ENCODE measurements around the gene B4GALT2.

The B4GALT2 gene

DNA sequence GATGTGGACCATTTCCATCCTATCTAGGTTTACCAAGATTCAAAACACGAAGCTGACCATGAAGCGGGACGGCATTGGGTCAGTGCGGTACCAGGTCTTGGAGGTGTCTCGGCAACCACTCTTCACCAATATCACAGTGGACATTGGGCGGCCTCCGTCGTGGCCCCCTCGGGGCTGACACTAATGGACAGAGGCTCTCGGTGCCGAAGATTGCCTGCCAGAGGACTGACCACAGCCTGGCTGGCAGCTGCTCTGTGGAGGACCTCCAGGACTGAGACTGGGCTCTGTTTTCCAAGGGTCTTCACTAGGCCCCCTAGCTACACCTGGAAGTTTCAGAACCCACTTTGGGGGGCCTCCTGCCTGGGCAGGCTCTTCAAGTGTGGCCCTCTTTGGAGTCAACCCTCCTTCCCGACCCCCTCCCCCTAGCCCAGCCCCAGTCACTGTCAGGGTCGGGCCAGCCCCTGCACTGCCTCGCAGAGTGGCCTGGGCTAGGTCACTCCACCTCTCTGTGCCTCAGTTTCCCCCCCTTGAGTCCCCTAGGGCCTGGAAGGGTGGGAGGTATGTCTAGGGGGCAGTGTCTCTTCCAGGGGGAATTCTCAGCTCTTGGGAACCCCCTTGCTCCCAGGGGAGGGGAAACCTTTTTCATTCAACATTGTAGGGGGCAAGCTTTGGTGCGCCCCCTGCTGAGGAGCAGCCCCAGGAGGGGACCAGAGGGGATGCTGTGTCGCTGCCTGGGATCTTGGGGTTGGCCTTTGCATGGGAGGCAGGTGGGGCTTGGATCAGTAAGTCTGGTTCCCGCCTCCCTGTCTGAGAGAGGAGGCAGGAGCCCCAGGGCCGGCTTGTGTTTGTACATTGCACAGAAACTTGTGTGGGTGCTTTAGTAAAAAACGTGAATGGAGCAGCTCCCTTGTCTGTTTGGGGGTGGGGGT is 11.5 kb downstream of the B4GALT2 start:
- DNase-seq = no peak

DNA sequence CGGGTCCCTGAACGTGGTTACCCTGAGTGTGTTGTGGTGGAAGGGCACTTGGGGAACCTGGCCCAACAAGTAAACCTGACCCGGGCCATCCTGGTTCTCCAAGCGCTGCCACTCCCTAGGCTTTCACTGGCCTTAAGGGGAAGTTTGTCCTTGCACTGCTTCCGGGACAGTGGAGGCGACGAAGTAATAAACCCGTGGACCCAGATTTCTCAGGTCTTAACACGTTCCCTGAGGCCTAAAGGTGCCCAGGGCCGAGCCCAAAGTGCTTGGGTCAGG is 12.1 kb downstream of the B4GALT2 start:
- DNase-seq = no peak

DNA sequence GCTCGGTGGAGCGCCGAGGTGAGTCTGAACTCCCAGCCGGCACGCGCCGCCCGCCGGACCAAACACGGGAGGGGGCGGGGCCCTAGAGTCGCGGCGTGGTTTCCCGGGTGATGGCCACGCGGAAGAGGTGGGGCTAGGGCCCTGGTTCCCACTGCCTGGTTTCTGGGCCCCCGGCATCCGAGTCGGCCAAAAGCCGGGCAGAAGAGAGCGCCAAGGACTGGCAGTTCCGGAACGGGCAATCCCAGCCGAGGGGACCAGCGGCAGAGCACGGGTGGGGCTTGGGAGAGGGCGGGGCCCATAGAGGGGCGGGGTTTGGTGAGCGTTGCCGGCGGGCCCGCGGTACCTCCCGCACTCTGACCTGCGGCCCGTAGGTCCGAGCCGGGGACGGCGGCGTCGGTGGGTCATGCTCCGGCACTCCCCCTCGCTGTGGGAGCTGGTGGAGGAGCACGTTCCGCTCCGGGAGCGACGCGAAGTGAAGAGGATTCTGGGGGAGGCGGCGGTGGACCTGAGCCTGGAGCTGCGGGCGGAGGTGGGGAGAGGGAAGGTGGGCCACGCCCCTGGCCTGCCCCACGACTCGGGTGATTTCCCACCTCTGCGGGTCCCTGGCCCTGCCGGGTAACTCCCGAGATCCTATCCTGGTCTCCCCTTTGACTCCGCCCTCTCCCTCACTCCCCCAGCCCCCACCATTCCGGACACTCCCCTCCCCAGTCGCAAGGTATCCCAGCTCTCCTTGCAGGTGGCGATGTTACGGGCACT is 12.6 kb downstream of the B4GALT2 start, which contains the start of gene CCDC24:
Gene CCDC24, plus strand, starts transcription at position 124 of the 756 bp plus-strand sequence. Its CDS starts 280 bp downstream, at position 404.
- DNase-seq = peak; percentile 30

DNA sequence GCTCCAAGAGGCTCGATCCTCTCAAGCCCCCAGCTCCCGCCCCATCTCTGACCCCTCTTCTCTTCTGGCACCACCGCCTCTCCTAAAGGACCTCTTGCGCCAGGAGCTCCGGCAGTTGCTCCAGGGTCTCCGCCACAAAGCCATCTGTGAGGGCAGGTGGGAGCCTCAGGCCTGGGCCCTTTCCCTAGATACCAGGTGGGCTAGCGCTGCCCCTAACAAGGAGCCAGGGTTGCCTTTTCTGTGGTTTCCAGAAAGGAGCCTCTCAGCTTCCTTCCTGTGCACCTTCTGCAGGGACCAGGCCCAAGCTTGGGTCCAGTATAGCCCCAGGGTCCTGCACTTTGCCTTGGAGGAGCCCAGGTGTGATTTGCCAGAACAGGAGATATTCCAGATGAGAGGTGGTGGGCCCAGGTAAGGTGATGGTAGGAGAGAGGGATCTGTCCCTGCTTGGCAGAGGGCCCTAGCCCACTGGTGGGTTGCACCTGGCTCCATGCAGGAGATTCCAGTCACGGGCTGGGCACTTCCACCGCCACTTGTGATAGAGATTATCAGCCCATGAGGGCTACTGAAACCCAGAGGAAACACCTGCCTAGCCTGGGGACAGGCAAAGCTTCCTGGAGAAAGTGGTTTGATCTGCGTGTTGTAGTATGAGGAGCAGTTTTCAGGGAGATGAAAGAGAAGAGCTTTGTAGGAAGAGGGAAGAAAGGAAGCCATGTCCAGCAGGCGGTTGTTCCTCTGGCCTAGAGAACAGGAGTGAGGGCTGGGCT is 13.4 kb downstream of the B4GALT2 start:
- no peak for DNase-seq

DNA sequence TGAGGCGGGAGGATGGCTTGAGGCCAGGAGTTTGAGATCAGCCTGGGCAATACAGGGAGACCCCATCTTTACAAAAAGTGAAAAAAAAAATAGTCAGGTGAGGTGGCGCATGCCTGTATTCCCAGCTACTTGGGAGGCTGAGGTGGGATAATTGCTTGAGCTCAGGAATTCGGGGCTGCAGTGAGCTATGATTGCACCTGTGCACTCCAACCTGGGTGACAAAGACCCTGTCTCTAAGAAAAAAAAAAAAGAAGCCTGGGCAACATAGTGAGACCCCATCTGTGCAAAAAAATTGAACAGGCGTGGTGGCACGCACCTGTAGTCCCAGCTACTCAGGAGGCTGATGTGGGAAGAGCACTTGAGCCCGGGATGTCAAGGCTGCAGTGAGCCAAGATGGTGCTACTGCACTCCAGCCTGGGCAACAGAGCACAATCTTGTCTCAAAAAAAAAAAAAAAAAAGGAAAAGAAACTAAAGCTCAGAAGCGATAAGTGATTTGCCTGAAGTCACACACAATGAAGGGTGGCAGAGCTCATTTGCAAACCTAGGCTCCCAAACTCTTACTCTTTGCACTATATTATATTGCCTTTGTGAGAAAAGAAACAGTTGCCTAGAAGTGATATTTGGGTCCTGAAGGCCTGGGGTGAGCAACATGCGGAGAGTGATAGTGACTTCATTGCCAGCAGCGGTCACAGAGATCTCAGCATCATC is 14.3 kb downstream of the B4GALT2 start:
- DNase-seq = no peak

DNA sequence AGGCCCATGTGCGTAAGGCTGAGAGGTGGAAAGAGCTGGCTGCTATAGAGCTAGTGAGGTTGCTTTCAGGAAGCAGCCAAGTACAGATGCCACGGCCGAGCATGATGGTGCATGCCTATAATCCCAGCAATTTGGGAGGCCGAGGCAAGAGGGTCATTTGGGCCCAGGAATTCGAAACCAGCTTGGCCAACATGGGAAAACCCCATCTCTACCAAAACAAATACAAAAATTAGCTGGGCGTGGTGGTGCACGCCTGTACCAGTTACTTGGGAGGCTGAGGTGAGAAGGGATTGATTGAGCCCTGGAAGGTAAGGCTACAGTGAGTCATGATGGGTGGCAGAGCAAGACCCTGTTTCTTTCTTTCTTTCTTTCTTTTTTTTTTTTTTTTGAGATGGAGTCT is 15.1 kb downstream of the B4GALT2 start:
- no peak for DNase-seq

DNA sequence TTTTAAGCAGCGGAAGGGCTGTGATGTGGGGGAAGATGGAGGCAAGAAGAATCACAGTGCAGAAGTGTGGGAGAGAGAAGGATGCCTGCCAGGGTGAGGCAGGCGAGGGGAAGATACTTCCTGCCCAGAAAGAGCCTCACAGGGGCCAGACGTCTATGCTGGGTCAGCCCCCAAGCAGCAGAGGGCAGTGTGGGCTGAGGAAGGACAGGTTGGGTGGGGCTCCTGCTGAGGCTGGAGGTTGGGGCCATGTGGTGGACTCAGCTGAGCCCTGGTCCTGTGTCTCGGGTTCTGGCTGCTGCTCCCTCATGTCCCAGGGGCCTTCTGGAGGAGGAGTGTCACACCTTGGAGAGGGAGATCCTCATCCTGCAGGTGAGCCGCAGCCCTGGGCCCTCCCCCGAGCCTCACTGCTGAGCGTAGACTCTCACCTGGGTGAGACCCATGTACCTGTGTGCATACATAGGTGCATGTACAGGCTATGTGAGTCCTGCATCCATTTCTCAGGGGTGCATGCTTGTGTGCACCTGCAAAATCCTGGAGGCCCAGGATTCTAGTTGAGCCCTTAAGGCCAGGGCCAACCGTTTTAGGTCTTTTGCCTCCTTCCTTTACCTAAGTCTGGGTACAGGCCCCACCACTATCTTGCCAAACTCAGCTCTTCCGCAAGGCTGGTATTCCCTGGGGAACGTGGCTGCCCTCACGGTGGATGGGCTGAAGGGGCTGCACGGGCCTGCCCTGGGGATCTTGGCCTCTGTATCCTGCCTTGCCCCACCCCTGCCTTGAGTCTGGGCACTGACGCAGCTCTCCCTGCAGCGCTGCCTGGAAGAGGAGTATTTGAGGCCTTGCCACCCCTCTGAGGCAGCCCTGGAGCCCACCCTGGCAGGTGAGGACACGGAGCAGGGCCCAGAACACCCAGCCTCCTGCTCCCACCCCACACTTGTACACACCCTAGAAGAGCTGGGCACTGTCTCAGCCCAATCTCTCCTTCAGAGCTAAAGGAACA is 16.1 kb downstream of the B4GALT2 start:
- no peak for DNase-seq

DNA sequence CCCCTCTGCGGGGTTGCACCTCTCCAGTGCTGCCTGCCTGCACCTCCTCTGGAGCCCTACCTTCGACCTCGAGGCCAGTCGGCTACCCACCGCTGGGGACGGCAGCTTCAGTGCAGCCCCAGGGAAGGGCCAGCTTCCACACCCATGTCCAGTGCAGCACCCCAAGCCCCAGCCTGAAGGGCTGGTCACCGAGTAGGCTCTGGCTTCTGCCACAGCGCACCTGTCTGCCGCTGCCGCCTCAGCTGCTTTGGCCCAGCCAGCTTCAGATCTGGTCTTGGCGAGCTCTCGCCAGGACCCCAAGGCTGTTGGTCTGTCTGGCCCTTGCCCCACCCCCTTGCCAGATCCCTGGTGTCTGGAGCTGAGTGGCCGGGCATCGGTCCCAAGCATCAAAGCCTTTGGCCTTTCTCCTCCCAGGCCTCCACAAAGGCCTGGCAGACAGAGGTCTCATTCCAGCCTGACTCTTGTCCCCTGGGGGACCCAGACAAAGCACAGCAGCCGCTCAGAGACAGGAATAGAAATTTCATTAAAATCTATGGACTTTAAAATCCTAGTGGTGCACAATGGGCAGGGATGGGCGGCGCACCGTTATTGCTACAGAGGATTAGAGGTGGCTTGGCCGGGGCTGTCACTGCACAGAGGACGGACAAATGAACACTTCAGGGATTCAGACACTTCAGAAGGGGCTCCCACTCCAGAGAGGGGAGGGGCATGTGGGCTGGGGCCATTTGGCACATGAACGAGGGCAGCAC is 17.1 kb downstream of the B4GALT2 start:
- no peak for DNase-seq

DNA sequence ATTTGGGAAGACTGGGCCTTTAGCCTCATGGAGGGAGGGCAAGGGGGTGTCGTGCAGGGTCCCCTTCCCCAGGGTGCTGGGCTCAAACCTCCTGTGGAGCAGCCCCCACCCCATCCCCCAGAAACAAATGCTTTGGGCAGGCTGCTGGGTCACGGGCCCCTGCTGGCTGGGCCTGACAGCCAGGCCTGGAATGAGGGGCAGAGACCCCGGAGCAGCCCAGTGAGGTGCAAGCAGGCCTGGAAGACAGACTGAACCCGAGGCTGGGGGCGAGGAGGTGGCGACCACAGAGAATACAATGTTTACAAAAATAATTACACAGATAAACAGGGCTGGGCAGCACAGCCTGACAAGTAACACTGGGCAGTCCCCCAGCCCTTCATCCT is 17.7 kb downstream of the B4GALT2 start:
- no peak for DNase-seq

DNA sequence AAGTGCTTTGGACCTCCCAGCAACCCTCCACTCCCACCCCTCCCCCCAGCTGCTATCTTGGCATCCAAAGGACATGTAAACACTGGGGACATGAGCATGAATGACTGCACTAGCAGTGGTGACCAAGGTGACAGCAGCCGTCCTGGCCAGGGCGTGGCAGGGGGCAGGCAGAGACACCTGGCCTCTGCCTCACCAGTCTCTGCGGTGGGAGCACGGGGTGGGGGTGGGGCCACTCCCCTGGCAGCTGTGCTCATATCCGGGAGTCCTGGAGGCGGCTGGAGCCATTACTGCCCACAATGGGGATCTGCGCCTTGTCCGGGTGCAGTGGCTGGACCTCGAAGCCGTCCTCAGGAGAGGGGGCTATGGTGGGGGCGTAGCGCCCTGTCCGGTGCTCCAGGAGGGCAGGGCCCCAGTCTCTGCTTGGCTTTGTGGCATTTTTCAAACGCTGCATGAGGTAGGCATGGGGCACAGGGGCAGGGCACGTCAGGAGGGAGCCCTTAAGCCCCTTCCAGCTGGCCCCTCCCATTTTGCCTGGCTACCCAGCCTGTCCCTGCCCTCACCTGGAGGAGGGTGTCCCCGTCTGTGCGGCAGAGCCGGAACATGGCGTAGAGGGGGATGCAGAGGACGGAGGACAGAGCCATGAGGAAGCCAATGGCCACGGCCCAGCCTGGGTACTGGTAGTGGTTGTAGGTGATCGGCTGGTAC is 18.4 kb downstream of the B4GALT2 start:
- DNase-seq = no peak

DNA sequence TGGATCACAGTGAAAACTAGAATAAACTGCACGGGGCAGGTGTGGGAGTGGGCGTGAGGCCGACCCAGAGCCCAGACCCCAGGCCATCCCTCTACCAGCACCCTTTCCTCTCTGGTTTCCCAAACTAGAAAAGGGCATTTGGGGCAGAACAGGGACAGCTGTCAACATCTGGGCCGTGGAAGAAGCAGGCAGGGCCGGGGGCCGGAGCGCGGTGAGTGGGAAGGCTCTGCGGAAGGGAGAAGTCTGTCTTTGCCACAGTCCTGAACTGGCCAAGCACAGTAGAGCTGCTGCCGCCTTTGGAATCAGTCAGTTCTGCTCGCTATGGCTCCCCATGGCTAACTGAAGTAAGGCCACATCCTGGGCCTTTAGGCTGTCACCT is 19.0 kb downstream of the B4GALT2 start:
- DNase-seq = no peak

DNA sequence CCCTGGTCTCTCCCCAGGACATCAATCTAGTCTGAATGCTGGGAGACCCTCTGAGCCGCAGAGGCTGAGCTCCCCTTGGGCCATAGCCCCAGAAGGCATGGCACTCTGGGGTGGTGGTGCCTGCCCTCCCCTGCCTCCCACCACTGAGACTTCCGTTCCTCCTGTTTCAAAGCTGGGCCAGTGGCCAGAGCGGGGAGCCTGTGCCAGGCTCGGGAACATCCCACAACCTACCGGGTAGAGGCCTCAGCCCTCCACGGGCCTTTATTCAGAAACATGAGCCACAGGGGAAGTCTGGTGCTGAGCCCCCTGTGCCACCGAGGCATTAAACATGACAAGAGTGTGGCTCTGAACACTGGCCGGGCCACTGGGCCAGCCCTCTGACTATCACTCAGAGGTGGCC is 20.4 kb downstream of the B4GALT2 start:
- no peak for DNase-seq

DNA sequence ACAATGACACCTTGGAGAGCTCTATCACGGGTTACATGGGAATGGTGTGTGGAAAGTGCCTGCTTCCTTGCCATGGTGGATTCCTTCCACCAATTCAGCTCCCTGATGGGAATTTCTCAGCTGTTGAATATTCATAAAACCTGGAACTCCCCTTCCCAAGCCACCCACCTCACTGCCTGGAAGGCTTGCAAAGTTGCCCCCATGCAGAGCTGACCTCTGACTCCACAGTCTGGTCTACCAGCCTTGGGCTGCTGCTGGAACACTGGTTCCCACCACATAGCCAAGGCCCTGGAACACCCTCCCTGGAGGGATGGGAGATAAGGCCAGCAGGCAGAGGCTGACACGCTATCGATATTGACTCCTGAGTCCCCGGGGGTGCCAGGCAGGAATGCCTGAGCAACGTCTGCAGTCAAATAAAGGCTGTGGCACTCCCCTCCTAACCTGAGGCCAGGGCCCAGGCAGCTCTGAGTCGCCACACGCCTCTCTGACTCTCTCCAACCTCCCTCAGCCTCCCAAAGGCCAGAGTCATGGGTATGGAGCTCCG is 21.2 kb downstream of the B4GALT2 start:
- DNase-seq = no peak

DNA sequence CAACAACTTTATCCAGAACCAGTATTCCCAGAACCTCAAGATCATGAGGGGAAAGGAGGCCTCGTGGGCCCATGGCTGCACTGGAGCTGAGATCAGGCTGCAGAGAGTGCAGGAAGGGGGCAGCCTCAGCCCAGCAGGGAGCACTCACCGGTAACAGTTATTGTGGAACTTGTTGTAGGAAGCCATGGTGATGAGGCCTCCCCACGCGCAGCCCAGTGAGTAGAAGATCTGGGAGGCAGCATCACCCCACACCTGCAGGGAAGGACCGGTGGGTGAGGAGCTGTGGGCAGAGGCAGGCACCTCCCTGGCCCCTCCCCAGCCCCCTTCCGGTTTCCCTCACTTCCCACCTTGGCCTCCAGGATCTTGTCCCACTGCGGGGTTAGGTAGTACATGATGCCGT is 23.2 kb downstream of the B4GALT2 start:
- no peak for DNase-seq

DNA sequence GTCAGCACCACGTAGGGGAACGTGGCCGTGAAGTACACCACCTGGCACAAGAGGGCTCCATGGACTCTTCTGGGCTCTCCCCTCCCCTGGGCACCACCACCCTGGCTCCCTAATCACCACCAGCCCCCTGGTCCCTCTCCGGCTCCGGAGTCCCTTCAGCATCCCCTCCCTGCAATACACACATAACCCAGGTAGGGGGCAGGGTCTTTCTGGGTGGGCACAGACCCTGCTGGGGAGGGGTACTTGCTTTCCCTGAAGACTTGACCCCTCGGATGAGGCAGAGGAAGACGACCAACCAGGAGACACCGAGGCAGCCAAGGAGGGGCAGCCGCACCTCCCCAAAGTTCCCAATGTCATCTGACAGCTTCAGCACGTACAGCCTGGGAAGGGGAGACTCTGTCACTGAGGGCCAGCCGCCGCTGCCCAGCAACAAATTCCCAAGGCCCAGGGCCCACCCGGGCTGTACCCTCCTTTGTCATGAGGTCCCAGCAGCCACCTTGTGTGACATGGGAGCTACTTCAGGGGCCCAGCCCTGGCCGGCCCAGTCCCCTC is 23.7 kb downstream of the B4GALT2 start:
- no peak for DNase-seq

DNA sequence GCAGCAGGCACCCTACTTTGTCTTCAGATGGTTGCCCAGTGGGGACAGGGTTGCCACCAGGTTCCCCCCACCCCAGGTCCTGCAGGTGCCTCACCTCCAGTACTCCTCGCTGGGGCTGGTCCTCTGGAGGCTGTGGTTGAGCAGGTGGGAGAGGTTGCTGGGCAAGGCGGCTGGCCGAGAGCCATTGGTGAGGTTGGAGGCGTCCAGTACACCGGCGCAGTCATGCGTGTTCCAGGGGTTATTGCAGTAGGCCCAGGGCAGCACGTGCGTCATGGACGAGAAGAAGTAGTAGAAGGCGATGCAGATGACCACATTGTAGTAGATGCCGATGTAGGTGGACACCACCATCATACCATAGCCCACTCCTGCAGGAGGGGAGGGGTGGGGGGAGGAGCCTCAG is 29.2 kb downstream of the B4GALT2 start:
- DNase-seq = no peak

DNA sequence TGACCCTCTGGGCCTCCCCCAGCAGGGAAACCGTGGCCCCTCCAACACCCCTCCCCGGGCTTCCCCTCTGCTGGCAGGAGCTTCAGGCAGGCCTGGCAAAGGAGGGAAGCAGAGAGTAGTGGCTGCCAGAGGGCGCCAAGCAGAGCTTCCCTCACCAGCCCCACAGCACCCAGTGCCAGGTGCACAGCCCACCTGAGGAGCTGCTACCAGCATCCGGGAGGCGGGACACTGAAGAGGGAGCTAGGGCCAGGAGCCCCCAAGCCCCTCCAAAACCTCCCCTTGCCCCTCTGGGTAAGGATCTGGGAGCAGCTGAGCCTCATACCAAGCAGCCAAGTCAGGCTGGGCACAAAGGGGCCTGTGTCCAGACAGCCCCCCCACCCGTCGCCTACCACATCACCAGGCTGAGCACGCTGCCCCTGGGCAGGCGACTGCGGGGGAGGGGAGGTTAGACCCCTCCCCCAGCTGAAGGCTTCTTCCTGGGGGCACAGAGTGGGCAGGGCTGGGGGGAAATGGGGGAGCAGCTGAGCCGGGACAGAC is 32.0 kb downstream of the B4GALT2 start:
- no peak for DNase-seq

DNA sequence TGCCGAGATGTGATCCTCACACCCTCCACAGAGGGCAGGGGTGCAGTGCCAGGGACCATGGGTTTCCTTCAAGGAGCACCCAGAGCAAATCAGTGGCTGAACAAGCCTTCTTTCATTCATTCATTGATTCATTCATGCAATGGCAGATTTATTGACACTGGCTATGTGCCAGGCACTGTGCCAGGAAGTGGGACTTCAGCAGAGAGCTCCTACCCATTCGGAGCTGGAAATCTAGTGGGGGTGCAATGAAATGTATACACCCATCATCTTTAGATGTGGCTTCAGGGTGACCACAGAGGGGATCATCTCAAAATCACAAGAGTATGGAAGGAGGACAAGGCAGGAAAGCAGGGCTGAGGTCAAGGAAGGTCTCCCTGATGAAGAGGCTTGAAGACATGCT is 33.4 kb downstream of the B4GALT2 start:
- DNase-seq = no peak

DNA sequence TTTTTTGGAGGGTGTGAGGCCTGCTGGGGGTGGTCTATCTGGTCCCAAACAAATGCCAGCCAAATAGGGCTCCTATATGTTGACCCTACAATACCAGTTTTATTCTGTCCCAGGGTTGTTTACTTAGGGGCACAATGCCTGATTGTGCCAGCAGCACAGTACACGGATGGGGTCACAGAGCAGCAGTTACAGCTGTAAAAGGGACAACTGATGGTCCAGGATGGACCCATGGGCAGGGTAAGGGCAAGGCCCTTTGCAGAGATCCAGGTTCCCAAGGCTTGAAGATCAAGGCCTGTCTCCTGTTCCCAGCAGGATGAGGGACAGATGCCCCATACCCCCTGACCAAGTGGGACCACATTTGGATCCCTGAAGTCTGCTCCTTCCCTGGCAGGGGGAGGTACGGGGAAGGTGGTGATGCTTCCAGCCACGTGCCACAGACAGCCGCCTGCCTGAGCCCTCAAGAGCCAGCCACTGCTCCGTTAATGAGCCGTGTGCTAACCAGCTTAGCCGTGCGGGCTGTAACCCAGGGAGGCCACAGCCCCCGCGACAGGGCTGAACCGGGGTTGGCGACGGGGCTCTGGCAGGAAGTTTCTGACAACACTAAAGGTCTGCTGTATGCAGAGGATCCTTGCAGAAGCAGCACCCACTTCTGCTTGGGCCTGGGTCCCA is 34.1 kb downstream of the B4GALT2 start:
- no peak for DNase-seq
